ENCODE results near the gene LONP2. TPM values are rescaled to one million over a fixed set of nuclear protein-coding genes. Genes with fewer than 3 reads are reported as not detected.

LONP2 gene
- polyA plus RNA-seq, 2 donors = 16.2 to 28.6 TPM

DNA sequence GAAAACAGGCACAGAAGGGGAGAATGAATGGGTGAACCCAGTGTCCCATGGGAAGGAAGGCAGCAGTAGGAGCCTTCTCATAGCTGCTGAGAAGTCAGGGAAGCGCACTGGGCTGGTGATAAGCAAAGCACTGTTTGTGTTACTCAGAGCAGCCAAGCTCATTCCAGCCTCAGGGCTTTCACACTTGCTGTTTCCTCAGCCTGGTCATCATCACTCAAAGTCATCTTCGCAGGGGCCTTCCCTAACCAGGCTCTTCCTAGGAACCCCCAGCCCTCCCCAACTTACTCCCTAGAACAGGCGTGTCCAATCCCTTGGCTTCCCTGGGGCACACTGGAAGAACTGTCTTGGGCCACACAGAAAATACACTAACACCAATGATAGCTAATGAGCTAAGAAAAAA lies 32.1 kb upstream of the LONP2 start:
- WGBS, 2 donors = 59 to 64% methylated on average over 3 of the region's 3 CpGs
- Histone ChIP-seq H3K4me3 (ENCODE audit: low read depth in 1 of 2, low read length in 2 of 2) (no peak overlapping the region), H3K9me3 (ENCODE audit: control insufficient read depth in 2 of 2, insufficient read depth in 1 of 2, low read depth in 1 of 2, low read length in 1 of 2) (no peaks in the 10 kb centered on the region), H3K36me3 (ENCODE audit: control insufficient read depth in 2 of 2, insufficient read depth in 2 of 2, low read length in 1 of 2) (no peaks in the 10 kb centered on the region), H3K27ac (ENCODE audit: low read depth in 2 of 2, low read length in 1 of 2) (no peak overlapping the region), H3K4me1 (ENCODE audit: control insufficient read depth in 2 of 2, insufficient read depth in 2 of 2, low read length in 1 of 2) (peaks cover 2% of the 10 kb centered on the region in 2 donors), H3K27me3 (ENCODE audit: control insufficient read depth in 1 of 2, insufficient read depth in 2 of 2, low read length in 2 of 2) (no peaks in the 10 kb centered on the region)

DNA sequence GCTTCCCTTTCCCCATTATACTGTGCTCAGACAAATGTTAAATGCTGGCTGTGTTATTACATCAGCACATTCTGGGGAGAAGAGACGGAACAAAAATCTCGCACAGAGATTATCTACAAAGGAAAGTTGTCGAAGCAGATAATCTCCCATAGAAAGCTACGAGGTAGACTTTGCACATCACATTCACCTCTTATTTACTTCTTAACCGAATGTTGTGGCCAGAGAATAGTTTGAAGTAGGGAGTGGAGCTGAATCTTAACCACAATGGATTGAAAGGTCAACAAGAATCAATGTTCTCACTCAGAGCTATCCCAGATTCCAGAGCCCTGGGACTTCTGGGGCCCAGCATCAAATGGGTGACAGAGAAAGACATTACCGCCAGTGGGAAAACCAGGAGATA lies 28.4 kb upstream of the LONP2 start:
- Histone ChIP-seq H3K4me3 (ENCODE audit: low read depth in 1 of 2, low read length in 2 of 2) (no peak overlapping the region), H3K4me1 (ENCODE audit: control insufficient read depth in 2 of 2, insufficient read depth in 2 of 2, low read length in 1 of 2) (peaks cover 2% of the 10 kb centered on the region in 2 donors)
- 73 to 85% methylated on average over 6 of the region's 6 CpGs for WGBS, 2 donors

DNA sequence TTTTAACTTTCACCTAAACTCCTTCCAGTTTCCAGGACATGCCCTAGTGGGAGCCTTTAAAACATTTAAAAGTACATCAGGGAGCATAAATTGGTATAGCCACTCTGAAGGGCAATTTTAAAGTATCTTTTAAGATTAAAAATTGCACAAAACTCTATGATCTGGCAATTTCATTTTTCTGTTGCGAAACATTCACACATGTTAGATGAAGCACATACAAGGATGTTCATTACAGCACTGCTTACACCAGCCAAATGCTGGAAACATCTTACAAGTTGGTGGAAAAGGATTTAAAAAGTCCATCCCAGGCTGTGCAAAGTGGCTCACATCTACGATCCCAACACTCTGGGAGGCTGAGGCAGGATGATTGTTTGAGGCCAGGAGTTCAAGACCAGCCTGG lies 26.4 kb upstream of the LONP2 start:
- no peaks in the 10 kb centered on the region for H3K9me3 ChIP-seq (ENCODE audit: control insufficient read depth in 2 of 2, insufficient read depth in 1 of 2, low read depth in 1 of 2, low read length in 1 of 2)
- no peak overlapping the region for H3K27ac ChIP-seq (ENCODE audit: low read depth in 2 of 2, low read length in 1 of 2)
- WGBS, 2 donors = 81 to 82% methylated on average over 2 of the region's 2 CpGs
- H3K4me3 ChIP-seq (ENCODE audit: low read depth in 1 of 2, low read length in 2 of 2) = no peak overlapping the region
- no peaks in the 10 kb centered on the region for H3K36me3 ChIP-seq (ENCODE audit: control insufficient read depth in 2 of 2, insufficient read depth in 2 of 2, low read length in 1 of 2)
- no peaks in the 10 kb centered on the region for H3K4me1 ChIP-seq (ENCODE audit: control insufficient read depth in 2 of 2, insufficient read depth in 2 of 2, low read length in 1 of 2)
- H3K27me3 ChIP-seq (ENCODE audit: control insufficient read depth in 1 of 2, insufficient read depth in 2 of 2, low read length in 2 of 2) = no peaks in the 10 kb centered on the region

More for the DNA sequence above, 28.4 kb upstream of the LONP2 start:
- no peaks in the 10 kb centered on the region for H3K36me3 ChIP-seq (ENCODE audit: control insufficient read depth in 2 of 2, insufficient read depth in 2 of 2, low read length in 1 of 2)
- H3K9me3 ChIP-seq (ENCODE audit: control insufficient read depth in 2 of 2, insufficient read depth in 1 of 2, low read depth in 1 of 2, low read length in 1 of 2) = no peaks in the 10 kb centered on the region
- no peaks in the 10 kb centered on the region for H3K27me3 ChIP-seq (ENCODE audit: control insufficient read depth in 1 of 2, insufficient read depth in 2 of 2, low read length in 2 of 2)
- no peak overlapping the region for H3K27ac ChIP-seq (ENCODE audit: low read depth in 2 of 2, low read length in 1 of 2)

DNA sequence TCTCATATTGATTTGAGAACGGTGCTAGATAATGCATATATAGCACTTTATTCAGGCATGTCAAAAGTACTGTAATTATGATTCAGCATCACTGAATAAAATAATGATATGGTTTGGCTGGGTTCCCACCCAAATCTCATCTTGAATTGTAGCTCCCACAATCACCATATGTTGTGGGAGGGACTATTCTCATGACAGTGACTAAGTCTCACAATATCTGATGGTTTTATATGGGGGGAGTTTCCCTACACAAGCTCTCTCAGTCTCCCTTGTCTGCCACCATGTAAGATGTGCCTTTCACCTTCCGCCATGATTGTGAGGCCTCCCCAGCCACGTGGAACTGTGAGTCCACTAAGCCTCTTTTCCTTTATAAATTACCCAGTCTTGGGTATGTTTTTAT lies 25.6 kb upstream of the LONP2 start:
- Histone ChIP-seq H3K9me3 (ENCODE audit: control insufficient read depth in 2 of 2, insufficient read depth in 1 of 2, low read depth in 1 of 2, low read length in 1 of 2) (no peaks in the 10 kb centered on the region), H3K4me3 (ENCODE audit: low read depth in 1 of 2, low read length in 2 of 2) (no peak overlapping the region), H3K4me1 (ENCODE audit: control insufficient read depth in 2 of 2, insufficient read depth in 2 of 2, low read length in 1 of 2) (no peaks in the 10 kb centered on the region), H3K36me3 (ENCODE audit: control insufficient read depth in 2 of 2, insufficient read depth in 2 of 2, low read length in 1 of 2) (no peaks in the 10 kb centered on the region), H3K27me3 (ENCODE audit: control insufficient read depth in 1 of 2, insufficient read depth in 2 of 2, low read length in 2 of 2) (no peaks in the 10 kb centered on the region), H3K27ac (ENCODE audit: low read depth in 2 of 2, low read length in 1 of 2) (no peak overlapping the region)
- 83% methylated on average over 3 of the region's 3 CpGs for WGBS, 2 donors

DNA sequence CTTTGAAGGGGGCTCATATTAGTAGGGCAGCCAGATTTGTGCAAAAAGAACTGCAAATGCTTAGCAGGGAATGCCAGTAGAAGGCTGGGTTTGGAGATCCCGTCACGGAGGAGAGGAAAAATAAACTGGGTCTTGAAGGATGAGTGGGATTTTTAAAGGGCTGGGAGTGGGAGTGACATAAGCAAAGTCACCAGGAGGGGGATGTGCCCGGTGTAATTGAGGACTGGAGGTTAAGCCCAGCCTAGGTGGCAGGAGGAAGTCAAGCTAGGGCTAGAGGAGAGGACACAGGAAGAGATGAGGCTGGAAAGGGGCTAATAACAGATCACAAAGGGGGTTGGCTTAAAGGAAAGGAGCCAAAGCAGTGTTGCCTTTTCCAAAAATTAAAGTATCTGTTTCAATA lies 23.2 kb upstream of the LONP2 start:
- 67 to 79% methylated on average over 3 of the region's 3 CpGs for WGBS, 2 donors
- Histone ChIP-seq H3K4me3 (ENCODE audit: low read depth in 1 of 2, low read length in 2 of 2) (no peak overlapping the region), H3K27me3 (ENCODE audit: control insufficient read depth in 1 of 2, insufficient read depth in 2 of 2, low read length in 2 of 2) (no peaks in the 10 kb centered on the region), H3K36me3 (ENCODE audit: control insufficient read depth in 2 of 2, insufficient read depth in 2 of 2, low read length in 1 of 2) (no peaks in the 10 kb centered on the region), H3K27ac (ENCODE audit: low read depth in 2 of 2, low read length in 1 of 2) (no peak overlapping the region), H3K9me3 (ENCODE audit: control insufficient read depth in 2 of 2, insufficient read depth in 1 of 2, low read depth in 1 of 2, low read length in 1 of 2) (no peaks in the 10 kb centered on the region), H3K4me1 (ENCODE audit: control insufficient read depth in 2 of 2, insufficient read depth in 2 of 2, low read length in 1 of 2) (no peaks in the 10 kb centered on the region)

DNA sequence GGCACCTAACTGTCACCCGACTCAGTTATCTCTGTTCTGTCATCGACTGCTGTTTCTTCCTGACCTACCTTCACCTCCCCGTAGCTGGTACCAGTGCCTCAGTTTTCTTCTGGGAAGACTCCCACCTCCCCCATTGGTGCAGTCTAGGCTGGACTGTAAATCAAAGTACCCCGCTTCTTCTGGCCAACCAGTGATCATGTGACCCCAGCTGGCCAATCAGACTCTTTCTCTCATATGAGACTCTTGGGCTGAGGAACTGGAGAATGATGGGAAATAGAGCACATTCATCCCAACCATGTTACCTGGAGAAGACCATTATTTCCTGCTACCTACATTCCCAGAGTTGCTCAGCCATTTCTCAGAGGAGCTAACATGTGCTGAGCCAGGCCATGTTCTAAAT lies 20.6 kb upstream of the LONP2 start:
- Histone ChIP-seq H3K9me3 (ENCODE audit: control insufficient read depth in 2 of 2, insufficient read depth in 1 of 2, low read depth in 1 of 2, low read length in 1 of 2) (no peaks in the 10 kb centered on the region), H3K36me3 (ENCODE audit: control insufficient read depth in 2 of 2, insufficient read depth in 2 of 2, low read length in 1 of 2) (no peaks in the 10 kb centered on the region), H3K4me1 (ENCODE audit: control insufficient read depth in 2 of 2, insufficient read depth in 2 of 2, low read length in 1 of 2) (no peaks in the 10 kb centered on the region), H3K27me3 (ENCODE audit: control insufficient read depth in 1 of 2, insufficient read depth in 2 of 2, low read length in 2 of 2) (no peaks in the 10 kb centered on the region), H3K27ac (ENCODE audit: low read depth in 2 of 2, low read length in 1 of 2) (no peak overlapping the region), H3K4me3 (ENCODE audit: low read depth in 1 of 2, low read length in 2 of 2) (no peak overlapping the region)
- WGBS, 2 donors = 95 to 100% methylated on average over 4 of the region's 4 CpGs

DNA sequence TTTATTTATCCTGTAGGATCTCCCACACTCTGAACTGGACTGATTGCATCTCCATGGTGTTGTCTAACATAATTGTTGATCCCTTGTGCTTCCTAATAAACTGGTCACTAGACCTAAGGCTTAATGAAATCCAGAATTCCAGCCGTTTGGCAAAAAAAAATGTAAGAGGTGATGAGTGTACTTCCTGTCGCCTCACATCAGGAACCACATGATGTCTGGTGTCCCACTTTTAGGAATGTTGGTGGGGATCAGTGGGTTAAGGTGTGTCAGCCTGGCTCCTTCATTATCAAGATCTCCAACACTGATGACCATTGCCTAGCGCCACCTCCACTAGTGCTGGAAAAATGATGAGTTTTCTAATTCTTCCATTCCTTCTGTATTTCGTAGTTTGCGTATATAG lies 18.6 kb upstream of the LONP2 start:
- Histone ChIP-seq H3K36me3 (ENCODE audit: control insufficient read depth in 2 of 2, insufficient read depth in 2 of 2, low read length in 1 of 2) (no peaks in the 10 kb centered on the region), H3K27me3 (ENCODE audit: control insufficient read depth in 1 of 2, insufficient read depth in 2 of 2, low read length in 2 of 2) (no peaks in the 10 kb centered on the region), H3K27ac (ENCODE audit: low read depth in 2 of 2, low read length in 1 of 2) (no peak overlapping the region), H3K9me3 (ENCODE audit: control insufficient read depth in 2 of 2, insufficient read depth in 1 of 2, low read depth in 1 of 2, low read length in 1 of 2) (no peaks in the 10 kb centered on the region), H3K4me1 (ENCODE audit: control insufficient read depth in 2 of 2, insufficient read depth in 2 of 2, low read length in 1 of 2) (no peaks in the 10 kb centered on the region), H3K4me3 (ENCODE audit: low read depth in 1 of 2, low read length in 2 of 2) (no peak overlapping the region)
- 82 to 85% methylated on average over 5 of the region's 5 CpGs for WGBS, 2 donors

DNA sequence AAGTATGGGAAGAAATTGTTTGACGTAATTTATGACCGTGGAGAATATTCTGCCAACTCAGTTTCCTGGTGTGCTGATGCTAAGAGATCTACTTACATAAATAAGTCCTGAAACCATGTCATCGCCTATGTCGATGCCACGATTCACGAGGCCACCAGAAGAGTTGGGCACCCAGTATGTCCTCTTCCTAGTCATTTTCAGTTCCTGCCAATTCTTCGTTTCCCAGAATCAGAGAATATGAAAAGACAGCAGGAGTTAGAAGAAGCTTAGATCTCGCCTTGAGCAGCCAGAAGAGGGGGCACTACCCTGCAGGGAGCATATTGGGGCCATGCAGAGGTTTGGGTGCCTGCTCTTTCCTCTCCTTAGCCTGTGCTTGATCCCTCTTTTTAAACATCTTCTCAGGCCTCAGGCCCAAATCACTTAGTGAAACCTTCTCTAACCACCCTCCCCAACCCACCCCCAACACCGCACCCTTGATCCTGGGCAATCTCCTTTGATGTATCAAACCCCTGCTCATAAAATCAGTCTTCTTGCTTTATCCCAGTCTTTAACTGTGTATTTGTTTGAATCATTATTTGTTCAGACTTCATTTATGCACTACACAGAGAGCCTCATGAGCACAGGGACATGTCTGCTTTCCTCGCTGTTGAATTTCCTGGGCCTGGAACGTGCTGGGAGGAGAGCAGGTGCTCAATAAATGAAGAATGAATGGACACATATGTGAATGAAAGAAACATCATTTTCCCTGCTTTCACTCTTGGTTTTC lies 12.2 kb upstream of the LONP2 start:
- Histone ChIP-seq H3K27ac (ENCODE audit: low read depth in 2 of 2, low read length in 1 of 2) (no peak overlapping the region), H3K4me1 (ENCODE audit: control insufficient read depth in 2 of 2, insufficient read depth in 2 of 2, low read length in 1 of 2) (no peaks in the 10 kb centered on the region), H3K27me3 (ENCODE audit: control insufficient read depth in 1 of 2, insufficient read depth in 2 of 2, low read length in 2 of 2) (no peaks in the 10 kb centered on the region), H3K9me3 (ENCODE audit: control insufficient read depth in 2 of 2, insufficient read depth in 1 of 2, low read depth in 1 of 2, low read length in 1 of 2) (no peaks in the 10 kb centered on the region), H3K36me3 (ENCODE audit: control insufficient read depth in 2 of 2, insufficient read depth in 2 of 2, low read length in 1 of 2) (no peaks in the 10 kb centered on the region), H3K4me3 (ENCODE audit: low read depth in 1 of 2, low read length in 2 of 2) (no peak overlapping the region)
- 70 to 74% methylated on average over 11 of the region's 11 CpGs for WGBS, 2 donors

DNA sequence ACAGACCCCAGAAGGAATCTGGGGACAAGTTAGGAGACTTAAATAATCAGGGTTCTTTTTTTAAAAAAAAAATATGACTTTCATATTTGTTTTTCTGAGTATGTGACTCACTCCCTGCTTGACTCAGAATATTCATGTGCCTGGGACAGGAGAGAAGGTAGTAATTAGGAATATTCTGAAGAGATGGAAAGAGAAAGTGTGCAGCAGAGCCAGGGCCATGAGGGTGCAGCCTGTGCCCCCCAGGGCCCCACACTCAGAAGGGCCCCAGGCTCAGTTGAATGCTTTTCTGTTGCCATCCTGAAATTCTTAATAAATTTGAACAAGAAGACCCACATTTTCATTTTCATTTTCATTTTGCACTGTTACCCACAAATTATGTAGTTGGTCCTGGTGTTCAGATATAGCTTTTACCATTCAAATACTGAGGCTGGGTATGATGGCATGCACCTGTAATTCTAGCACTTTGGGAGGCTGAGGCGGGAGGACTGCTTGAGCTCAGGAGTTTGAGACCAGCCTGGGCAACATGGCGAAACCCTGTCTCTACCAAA lies 11.5 kb upstream of the LONP2 start:
- WGBS, 2 donors = 95 to 98% methylated on average over 2 of the region's 2 CpGs
- no peaks in the 10 kb centered on the region for H3K27me3 ChIP-seq (ENCODE audit: control insufficient read depth in 1 of 2, insufficient read depth in 2 of 2, low read length in 2 of 2)
- no peaks in the 10 kb centered on the region for H3K36me3 ChIP-seq (ENCODE audit: control insufficient read depth in 2 of 2, insufficient read depth in 2 of 2, low read length in 1 of 2)
- H3K4me3 ChIP-seq (ENCODE audit: low read depth in 1 of 2, low read length in 2 of 2) = no peak overlapping the region
- H3K4me1 ChIP-seq (ENCODE audit: control insufficient read depth in 2 of 2, insufficient read depth in 2 of 2, low read length in 1 of 2) = no peaks in the 10 kb centered on the region
- no peak overlapping the region for H3K27ac ChIP-seq (ENCODE audit: low read depth in 2 of 2, low read length in 1 of 2)
- no peaks in the 10 kb centered on the region for H3K9me3 ChIP-seq (ENCODE audit: control insufficient read depth in 2 of 2, insufficient read depth in 1 of 2, low read depth in 1 of 2, low read length in 1 of 2)

DNA sequence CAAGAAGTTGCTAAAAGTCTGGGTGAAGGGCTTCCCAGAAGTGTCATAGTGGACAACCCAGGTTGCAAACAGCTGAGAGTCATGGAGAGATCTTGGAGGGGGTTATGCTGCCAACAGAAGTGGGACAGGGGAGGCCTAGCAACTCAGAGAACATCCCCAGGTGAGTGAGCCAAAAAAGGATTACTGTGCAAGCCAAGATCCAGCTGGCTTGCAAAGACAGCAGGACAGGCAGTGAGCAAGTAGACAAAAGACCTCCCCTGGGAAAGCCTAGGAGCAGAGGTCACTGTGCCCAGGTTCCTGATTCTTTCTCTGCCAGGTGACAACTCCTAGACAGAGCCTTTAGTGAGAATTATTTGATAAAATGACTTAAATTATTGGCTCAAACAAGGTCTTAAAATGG lies 9.5 kb upstream of the LONP2 start:
- Histone ChIP-seq H3K9me3 (ENCODE audit: control insufficient read depth in 2 of 2, insufficient read depth in 1 of 2, low read depth in 1 of 2, low read length in 1 of 2) (no peaks in the 10 kb centered on the region), H3K36me3 (ENCODE audit: control insufficient read depth in 2 of 2, insufficient read depth in 2 of 2, low read length in 1 of 2) (no peaks in the 10 kb centered on the region), H3K4me3 (ENCODE audit: low read depth in 1 of 2, low read length in 2 of 2) (no peak overlapping the region), H3K4me1 (ENCODE audit: control insufficient read depth in 2 of 2, insufficient read depth in 2 of 2, low read length in 1 of 2) (no peaks in the 10 kb centered on the region), H3K27me3 (ENCODE audit: control insufficient read depth in 1 of 2, insufficient read depth in 2 of 2, low read length in 2 of 2) (no peaks in the 10 kb centered on the region), H3K27ac (ENCODE audit: low read depth in 2 of 2, low read length in 1 of 2) (no peak overlapping the region)
